GM20000 (cell line): ENCODE data around the gene PIEZO1.

ENCODE experiments used
- DNase-seq: peaks from one replicate; pipeline ENCODE4 v3.0.0; 2012; ENCODE audit warnings: low spot score
- TF ChIP-seq, protein P1 (sequence below): IDR thresholded peaks from 2 replicates; pipeline ENCODE4 v1.5.1; 2012; ENCODE audit warnings: mild to moderate bottlenecking, control low read depth; ENCODE audit errors: extremely low read depth, missing control alignments

PIEZO1 gene

DNA sequence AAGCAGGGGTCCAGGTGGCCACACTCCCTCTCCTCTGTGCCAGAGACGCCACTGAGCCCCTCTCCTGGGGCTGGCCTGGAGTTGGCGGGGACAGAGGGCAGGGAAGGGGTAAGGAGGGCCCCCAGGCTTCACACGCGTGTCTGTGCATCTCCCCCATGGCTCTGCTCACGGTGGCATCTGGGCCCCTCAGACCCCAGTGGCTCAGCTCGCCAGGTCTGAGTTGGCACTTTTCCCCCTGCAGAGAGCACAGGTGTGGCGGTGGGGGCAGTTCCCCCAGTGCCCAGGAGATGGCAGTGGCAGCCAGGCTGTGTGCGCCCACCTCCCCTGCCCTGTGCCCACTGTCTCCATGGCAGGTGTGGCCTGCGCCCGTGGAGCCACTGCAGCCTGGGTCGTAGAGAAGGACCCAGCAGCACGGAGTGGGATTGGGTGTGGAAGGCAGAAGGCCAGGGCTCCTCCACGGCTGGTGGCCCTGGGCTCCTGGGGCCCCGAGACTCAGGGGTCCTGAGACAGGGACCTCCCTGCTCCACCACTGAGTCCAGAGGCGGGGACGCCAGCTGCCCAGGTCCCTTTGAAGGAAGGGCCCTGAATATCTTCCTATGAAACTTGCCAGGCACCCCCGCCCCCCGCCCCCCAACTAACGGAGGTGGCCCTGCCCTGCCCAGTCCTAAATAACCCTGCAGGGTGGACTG, 31.0 kb upstream of the PIEZO1 start:
- TF ChIP-seq, protein P1, sequence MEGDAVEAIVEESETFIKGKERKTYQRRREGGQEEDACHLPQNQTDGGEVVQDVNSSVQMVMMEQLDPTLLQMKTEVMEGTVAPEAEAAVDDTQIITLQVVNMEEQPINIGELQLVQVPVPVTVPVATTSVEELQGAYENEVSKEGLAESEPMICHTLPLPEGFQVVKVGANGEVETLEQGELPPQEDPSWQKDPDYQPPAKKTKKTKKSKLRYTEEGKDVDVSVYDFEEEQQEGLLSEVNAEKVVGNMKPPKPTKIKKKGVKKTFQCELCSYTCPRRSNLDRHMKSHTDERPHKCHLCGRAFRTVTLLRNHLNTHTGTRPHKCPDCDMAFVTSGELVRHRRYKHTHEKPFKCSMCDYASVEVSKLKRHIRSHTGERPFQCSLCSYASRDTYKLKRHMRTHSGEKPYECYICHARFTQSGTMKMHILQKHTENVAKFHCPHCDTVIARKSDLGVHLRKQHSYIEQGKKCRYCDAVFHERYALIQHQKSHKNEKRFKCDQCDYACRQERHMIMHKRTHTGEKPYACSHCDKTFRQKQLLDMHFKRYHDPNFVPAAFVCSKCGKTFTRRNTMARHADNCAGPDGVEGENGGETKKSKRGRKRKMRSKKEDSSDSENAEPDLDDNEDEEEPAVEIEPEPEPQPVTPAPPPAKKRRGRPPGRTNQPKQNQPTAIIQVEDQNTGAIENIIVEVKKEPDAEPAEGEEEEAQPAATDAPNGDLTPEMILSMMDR: peak; percentile 79
- peak; percentile 71 for DNase-seq

- DNase-seq: no peak
- TF ChIP-seq, protein P1: no peak
Measured at GRCh38 chr16:88815227-88815626, 30.2 kb upstream of the PIEZO1 start.

DNA sequence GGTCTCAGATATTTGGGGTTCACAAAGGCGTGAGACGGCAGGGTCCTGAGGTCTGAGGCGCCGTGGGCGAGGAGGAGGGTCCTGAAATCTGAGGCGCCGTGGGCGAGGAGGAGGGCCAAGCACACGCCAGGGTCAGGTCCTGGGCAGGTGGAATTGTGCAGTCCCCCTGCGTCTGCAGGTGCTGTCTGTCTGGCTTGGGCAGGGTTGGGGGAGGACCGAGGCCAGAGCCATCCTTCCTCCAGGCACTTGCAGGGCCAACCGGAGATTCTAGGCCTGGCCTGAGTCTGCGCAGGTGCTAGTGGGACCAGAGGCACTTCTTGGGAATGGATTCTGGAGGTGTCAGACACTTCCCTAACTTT, 29.1 kb upstream of the PIEZO1 start:
- TF ChIP-seq, protein P1: no peak
- no peak for DNase-seq

DNA sequence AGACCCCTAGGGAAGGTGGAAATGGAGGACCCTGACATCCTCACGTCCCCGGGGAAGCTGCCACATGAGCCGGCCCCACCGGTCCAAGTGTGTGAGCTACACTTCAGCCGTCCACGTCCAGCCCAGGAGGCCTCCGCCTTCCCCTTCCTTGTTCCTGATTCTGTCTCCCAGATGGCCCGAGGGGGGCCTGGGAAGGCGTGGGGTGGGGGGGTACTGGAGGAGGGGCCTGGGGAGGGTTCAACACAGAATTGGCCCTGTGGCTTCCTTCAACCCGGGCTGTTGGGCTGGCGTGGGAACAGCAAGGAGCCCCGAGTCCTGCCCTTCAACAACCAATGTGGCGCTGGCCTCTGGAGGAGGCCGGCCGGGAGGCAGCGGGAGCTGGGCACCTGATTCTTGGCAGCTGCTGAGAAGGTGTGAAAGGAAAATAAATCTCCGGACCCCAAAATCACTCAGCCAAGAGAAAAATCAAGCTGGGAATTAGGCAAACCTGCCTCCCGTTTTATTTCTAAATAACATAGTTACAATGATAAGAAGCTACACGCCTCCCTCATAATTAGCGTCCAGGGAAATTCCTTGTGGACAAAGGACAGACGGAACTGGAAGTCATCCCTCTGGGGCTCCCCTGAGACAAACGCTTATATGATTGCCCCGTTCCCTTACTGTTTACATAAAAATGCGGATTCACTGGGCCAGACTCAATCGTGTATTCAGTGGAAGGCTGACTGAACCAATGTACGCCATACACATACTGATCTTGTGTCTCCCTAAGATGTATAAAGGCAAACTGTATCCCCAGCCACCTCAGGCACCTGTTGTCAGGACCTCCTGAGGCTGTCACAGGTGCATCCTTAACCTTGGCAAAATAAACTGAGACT, 28.5 kb upstream of the PIEZO1 start:
- TF ChIP-seq, protein P1: no peak
- DNase-seq: no peak

DNA sequence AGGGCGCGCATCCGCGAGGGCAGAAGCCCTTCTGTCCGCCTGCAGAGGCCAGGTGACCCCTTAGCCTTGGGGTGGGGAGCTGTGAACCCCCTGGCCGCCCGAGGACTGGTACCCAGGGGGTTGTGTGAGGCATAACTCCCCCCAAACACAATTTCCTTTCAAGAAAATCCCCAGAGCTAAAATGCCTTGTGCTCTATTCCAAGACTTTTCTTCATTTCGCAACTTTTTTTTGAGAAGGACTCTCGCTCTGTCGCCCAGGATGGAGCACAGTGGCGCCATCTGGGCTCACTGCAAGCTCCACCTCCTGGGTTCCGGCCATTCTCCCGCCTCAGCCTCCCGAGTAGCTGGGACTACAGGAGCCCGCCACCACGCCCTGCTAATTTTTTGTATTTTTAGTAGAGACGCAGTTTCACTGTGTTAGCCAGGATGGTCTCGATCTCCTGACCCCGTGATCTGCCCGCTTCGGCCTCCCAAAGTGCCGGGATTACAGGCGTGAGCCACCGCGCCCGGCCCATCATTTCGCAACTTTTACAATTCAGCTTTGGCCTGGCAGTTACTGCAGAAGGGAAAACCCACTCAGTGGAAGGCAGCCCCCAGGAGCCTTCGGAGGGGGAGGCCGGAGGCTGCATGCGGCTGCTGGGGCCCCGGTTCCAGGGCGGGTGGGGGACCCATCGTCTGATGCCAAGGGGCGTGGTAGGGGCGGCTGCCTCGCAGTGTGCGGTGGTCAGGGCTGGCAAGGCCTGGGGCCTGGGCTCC, 27.7 kb upstream of the PIEZO1 start:
- TF ChIP-seq, protein P1: no peak
- DNase-seq: no peak

- TF ChIP-seq, protein P1: peak; percentile 28
- DNase-seq: peak; percentile 99
Measured at GRCh38 chr16:88811769-88812512, 26.9 kb upstream of the PIEZO1 start, which contains the start of gene APRT. Gene APRT (minus strand): TSS chr16:88811928. CDS start chr16:88811899, 29 bp downstream.
